Activated CD4-positive, CD25-positive, alpha-beta regulatory T cell treated with anti-CD3 and anti-CD28 coated beads, Interleukin-2, amount 50 U/mL, for 24 hours (primary cell): ENCODE measurements around the gene GUCY2C.

Experiments used
- ATAC-seq, 2 donors: fragments of 150-1000 bp; cut with Tn5 transposase; one replicate each; pipeline ENCODE4 v1.10.0; 2021; ENCODE audit warnings: mild to moderate bottlenecking in 1 of 2, moderate library complexity in 1 of 2

Gene GUCY2C

DNA sequence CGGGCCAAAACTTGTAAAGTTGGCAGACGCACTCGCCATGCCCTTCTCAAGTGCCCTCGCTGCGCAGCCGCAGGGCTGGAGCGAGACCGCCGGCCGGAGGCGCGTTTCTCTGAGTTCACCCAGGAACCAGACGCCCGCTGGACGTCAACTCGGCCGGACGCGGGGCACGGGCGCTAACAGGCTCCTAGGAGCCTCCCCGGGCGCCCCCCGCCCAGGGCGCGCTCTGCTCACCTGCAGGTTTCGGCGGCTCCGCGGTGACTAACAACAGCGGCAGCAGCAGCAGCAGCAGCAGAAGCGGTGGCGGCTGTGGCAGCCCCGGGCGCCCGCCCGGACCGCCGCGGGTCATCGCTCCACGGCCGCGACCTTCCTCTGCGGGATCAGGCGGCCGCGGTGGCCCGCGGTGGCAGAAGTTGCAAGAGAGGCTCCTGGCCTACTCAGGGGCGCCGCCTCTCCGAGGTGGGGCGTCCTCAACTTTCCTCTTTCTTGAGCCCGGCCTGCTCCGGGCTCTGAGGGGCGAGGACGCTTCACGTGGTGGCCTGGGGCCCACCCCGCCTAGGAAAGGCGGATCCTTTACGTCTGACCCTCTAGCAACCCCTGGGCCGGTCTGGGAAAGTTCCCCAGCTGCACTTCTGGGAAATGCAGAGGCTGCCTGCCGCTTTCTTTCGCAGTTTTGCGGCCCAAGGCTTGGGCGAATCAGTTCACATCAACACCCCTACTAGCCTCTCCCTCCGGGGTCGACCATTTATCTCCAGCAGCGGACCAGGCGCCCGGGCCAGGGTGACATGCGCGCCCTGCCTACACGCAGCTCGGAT, 128.8 kb downstream of the GUCY2C start, which contains the start of gene PLBD1:
TSS of gene PLBD1 (minus strand) at position 533 of the 812 bp plus-strand sequence. CDS start at position 346, 187 bp downstream.
- peak in 1 of 2 donors; percentile 44 for ATAC-seq

GRCh38 chr12:14564336-14564959, 132.0 kb downstream of the GUCY2C start:
- no peak for ATAC-seq

DNA sequence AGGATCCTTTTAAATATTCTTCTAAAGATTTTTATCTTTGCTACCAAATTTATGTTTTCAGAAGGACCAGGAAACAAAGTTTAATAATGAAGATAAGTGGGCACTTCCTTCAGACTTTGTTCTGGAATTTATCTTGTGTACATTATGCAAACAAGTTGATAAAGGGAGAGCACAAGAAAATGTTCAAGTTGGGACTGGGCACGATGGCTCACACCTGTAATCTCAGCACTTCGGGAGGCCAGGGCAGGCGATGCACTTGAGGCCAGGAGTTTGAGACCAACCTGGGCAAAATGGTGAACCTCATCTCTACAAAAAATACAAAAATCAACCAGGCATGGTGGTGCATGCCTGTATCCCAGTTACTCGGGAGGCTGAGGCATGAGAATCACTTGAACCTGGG, 133.4 kb downstream of the GUCY2C start:
- no peak for ATAC-seq
